Measurements from ENCODE around the gene SLC6A11.

GRCh38 chr3:10882851-10883250 lies 66.8 kb downstream of the SLC6A11 start:
- TF ChIP-seq CTCF (IDR thresholded peaks at IDR 0.05; ENCODE audit: low read length) (no peak), EZH2 (IDR thresholded peaks at IDR 0.05; ENCODE audit: borderline replicate concordance, low read length) (no peak)
